Brain microvascular endothelial cell (primary cell): ENCODE data around the gene SMG6.

Experiments used
- DNase-seq: peaks from one replicate; pipeline ENCODE4 v3.0.0-alpha.2; 2020
- H3K27ac ChIP-seq: fragments of 250-450 bp; sonication (Bioruptor Pico); 2 replicates; pipeline ENCODE4 v1.5.1; 2020; ENCODE audit warnings: mild to moderate bottlenecking, moderate library complexity
- H3K27me3 ChIP-seq: fragments of 250-450 bp; sonication (Bioruptor Pico); replicated peaks from 2 replicates; pipeline ENCODE4 v1.5.1; 2020; ENCODE audit warnings: mild to moderate bottlenecking
- H3K36me3 ChIP-seq: fragments of 250-450 bp; sonication (Bioruptor Pico); replicated peaks from 2 replicates; pipeline ENCODE4 v1.5.1; 2020; ENCODE audit warnings: mild to moderate bottlenecking
- H3K4me3 ChIP-seq: 2 replicates; pipeline ENCODE4 v1.5.1; 2011; ENCODE audit warnings: low read depth, mild to moderate bottlenecking, control low read depth, low read length, moderate library complexity
- CTCF ChIP-seq: IDR thresholded peaks from 2 replicates; pipeline ENCODE4 v1.5.1; 2011; ENCODE audit warnings: low read depth, mild to moderate bottlenecking, moderate library complexity, low read length, control low read depth, inconsistent platforms; ENCODE audit errors: missing control alignments
- in situ Hi-C: cut with HindIII; loops from 2 replicates; pipeline ENCODE4 v1.10.0; 2017; ENCODE audit warnings: low sequenced_read_pairs, low pct_ligation_motif_present

Gene SMG6

GRCh38 chr17:2195729-2196128 lies 107.9 kb downstream of the SMG6 start:
- DNase-seq, result peak; percentile 65
- peaks cover 4% of the 10 kb centered on the region for H3K36me3 ChIP-seq
- H3K27me3 ChIP-seq, result no peaks in the 10 kb centered on the region
- in situ Hi-C loops, result no loop called here
- H3K4me3 ChIP-seq, result no peak overlapping the region
- TF ChIP-seq CTCF, result no peak
- peak overlapping the region; percentile 49 for H3K27ac ChIP-seq

GRCh38 chr17:2194889-2195335 lies 108.7 kb downstream of the SMG6 start:
- Histone ChIP-seq H3K36me3 (peaks cover 4% of the 10 kb centered on the region), H3K27ac (no peak overlapping the region), H3K4me3 (no peak overlapping the region), H3K27me3 (no peaks in the 10 kb centered on the region)
- no peak for TF ChIP-seq CTCF
- no peak for DNase-seq
- in situ Hi-C loops, result no loop called here

GRCh38 chr17:2192367-2193057 lies 111.1 kb downstream of the SMG6 start:
- peak; percentile 27 for TF ChIP-seq CTCF
- H3K36me3 ChIP-seq, result peaks cover 9% of the 10 kb centered on the region
- H3K27ac ChIP-seq, result peak overlapping the region; percentile 93
- DNase-seq, result peak; percentile 95
- in situ Hi-C loops, result no loop called here
- no peaks in the 10 kb centered on the region for H3K27me3 ChIP-seq
- H3K4me3 ChIP-seq, result no peak overlapping the region

- TF ChIP-seq CTCF, result no peak
- Histone ChIP-seq H3K4me3 (no peak overlapping the region), H3K36me3 (peaks cover 9% of the 10 kb centered on the region), H3K27ac (peak overlapping the region; percentile 93), H3K27me3 (no peaks in the 10 kb centered on the region)
- DNase-seq, result no peak
- in situ Hi-C loops, result no loop called here
Observed at GRCh38 chr17:2191785-2192184, 111.8 kb downstream of the SMG6 start.

- no peak for TF ChIP-seq CTCF
- peaks cover 13% of the 10 kb centered on the region for H3K36me3 ChIP-seq
- in situ Hi-C loops, result no loop called here
- no peak overlapping the region for H3K4me3 ChIP-seq
- H3K27me3 ChIP-seq, result no peaks in the 10 kb centered on the region
- DNase-seq, result no peak
- H3K27ac ChIP-seq, result peak overlapping the region; percentile 93
Observed at GRCh38 chr17:2191227-2191626, 112.4 kb downstream of the SMG6 start.

- DNase-seq, result no peak
- peaks cover 13% of the 10 kb centered on the region for H3K36me3 ChIP-seq
- in situ Hi-C loops, result no loop called here
- H3K27ac ChIP-seq, result no peak overlapping the region
- TF ChIP-seq CTCF, result no peak
- no peak overlapping the region for H3K4me3 ChIP-seq
- H3K27me3 ChIP-seq, result no peaks in the 10 kb centered on the region
Observed at GRCh38 chr17:2190014-2190413, 113.6 kb downstream of the SMG6 start.
